IPS-NIHi11 (cell line): Measurements from ENCODE around the gene AK8.

Source experiments
- DNase-seq: peaks from one replicate; pipeline ENCODE4 v3.0.0; 2012; ENCODE audit warnings: mixed read lengths, low spot score

Gene AK8

DNA sequence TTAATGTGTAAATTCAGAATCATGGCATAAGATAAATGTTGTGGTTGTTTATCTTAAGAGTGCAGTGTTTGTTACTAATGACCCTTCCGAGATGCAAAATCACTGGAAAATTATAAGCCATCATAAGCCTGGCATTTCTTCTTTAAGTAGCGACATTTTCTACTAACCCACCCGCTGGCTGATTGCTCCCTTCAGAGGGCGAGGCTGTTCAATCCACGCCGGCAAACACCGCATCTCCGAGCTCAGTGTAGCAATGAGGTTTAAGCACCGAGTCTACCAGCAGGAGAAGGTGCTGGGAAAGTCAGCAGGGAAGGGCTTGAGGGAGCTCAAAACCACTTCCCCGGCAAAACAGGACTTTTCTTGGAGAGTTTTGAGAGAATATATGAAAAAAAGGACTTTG lies 52.7 kb downstream of the AK8 start:
- DNase-seq: no peak

DNA sequence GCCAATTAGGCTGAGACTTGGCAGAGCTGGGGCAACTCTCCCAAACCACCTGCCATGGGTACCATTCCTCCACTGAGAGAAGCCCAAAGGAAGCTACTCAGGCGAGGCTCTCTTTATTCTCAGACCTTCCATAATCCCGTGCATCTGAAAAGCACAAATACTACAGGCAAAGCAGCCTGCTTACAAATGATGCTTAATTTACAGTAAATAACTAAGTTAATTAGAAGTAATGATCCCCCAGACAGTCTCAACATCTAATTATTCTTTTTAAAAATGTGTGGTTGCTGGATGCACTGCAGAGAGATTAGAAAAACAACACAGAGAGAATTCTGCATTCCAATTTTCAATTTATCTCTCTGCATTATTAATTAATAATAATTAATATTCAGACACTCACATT lies 53.1 kb downstream of the AK8 start:
- no peak for DNase-seq

DNA sequence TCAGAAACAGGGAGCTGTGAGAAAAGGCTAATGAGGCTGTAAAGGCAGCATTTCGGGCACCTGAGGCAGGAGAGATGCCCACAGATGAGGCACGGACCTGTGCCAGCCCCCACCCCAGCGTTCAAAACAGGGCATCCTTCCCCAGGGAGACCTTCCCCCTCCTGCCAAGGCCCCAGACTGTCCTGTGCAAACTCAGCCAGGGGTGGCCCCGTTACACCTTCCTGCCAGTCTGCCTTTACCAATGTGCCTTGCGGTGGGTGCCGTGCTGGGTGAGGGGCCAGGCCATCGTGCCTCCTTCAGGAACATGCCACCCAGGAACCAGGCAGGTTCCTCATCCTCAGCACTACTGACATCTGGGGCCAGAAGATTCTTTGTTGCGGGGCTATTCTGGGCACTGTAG lies 53.9 kb downstream of the AK8 start:
- DNase-seq: no peak

DNA sequence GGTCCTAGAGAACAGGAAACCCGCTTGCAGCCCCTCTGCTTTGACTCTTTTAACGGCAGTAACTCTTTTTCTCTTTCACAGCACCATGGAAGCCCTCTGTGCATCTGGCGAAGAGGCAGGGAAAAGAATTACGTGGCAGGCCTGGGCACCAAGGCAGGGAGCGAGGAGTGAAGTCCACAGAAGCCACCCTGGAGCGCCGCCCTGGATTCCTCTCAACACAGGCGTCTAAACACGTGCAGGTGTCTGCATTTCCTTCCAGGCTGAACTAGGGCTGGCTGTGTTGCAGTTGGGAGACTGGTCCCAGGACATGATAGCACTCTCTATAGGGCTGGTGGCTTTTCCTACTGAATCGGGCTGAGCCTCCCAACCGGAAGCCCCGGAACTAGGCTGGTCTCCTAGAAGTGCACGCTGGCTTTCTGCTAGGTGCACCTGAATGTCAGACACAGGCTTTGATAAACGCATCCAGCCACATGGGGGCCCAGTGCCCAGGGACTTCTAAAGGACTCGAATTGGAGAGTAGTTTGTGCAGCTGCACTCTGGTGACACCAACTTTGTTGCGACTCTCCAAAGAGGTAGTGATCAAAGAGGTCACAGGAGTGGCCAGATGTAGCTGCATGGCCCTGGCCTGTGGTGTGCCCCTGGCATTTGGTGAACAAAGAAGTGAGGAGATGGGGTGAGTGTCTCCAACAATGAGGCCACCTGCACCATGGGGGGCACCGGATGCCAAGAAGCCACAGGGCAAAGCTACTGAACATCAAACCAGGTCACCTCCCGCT lies 54.5 kb downstream of the AK8 start:
- no peak for DNase-seq

DNA sequence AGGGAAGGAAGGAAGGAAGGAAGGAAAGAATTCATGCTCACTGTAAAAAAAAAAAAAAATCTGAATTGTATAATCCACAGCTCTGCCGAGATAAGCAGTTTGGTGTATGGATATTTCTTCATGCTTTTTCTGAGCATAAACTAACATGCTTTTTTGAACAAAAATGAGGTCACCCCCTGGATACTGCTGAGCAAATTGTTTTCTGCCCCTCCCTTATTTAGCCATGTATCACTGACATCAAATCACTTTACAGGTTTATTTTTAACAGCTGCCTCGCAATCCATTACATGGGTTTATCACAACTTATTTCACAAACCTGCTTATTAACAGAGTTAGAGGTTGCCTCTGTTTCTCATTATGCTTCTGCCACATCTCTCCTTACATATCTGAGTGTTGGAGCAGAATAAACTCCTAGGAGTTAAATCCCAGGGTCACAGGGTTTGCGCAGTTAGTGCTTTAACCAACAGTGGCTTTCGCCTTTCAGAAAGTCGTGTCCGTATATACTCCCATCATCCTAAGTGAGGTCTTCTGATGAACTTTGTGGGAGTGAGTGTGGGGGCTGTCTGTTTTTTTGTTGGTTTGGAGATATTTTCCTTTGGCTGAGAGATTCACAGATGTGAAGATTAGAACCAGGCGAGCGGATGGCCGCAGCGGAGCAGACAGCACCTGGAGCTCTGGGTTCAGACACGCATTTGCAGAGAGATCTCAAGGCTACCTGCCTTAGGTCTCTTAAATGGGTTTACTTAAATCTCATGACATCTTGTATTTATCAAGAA lies 57.7 kb downstream of the AK8 start:
- DNase-seq: no peak

DNA sequence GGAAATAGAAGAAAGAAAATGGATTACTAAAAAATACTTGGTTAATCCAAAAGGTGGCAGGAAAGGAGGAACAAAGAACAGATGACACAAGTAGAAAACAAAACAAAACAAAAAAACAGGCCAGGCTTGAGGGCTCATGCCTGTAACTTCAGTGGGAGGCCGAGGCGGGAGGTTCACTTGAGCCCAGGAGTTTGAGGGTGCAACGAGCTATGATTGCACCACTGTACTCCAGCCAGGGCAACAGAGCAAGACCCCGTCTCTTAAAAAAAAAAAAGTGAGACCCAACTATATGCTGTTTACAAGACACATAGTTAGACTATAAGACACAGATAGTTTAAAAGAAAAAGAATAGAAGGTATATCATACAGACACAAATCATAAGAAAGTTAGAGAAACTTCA lies 59.5 kb downstream of the AK8 start:
- no peak for DNase-seq

DNA sequence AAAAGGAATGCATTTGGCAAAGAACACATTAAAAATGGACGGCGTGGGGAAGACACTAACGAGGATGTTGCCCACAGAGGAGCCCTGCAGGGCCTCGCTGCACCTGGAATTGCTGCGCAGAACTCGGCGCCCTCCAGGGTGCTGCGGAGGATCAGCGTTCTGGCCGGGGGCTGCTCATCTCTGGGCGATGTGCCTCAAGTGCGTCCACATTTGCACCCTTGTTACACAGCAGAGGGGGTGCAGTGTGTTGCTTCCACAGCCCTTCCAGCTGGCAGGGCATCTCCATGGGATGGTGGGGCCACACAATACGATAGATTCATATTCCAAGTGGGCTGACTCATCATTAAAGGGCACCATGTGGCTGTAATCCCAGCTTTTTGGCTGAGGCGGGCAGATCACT lies 63.1 kb downstream of the AK8 start:
- no peak for DNase-seq

DNA sequence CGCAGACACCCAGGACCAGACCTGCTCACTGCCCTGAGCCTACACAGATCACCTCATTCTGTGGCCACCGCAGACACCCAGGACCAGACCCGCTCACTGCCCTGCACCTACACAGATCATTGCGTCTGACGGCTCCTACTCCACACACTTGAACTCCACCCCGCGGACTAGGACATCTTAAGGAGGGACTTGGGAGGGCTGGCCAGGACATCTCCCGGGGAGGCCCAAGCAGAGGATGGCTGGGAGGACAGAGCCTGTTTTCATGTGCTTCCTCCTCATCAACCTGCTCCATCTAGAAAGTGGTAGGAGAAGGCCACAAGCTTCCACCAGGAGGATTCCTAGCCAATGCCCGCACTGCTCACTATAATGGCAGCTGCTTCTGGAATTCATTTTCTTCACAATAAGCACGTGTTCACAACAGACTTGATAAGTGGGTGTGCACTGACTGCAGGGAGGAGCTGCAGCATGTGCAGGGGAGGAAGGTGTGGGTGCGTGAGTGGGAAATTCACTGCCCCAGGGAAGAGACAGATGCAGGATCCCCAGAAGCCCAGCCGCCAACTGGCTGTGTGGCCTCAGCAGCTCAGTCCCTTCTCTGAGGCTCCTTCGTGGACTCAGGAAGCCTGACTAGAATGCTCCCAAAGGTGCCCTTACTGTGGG lies 64.8 kb downstream of the AK8 start:
- no peak for DNase-seq

DNA sequence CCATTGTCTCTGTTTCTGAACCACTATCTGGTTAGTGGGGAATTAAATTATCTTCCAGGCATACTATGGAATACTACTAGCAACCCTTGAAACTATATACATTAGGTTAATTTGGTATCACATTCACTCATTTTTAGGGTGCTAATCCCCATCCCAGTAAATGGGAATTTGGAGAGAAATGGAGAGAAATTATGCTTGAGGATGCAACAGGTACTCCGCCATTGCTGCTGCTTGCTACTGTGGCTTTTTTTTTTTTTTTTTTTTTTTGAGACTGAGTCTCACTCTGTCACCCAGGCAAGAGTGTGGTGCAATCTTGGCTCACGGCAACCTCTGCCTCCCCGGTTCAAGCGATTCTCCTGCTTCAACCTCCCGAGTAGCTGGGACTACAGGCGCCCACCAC lies 66.1 kb downstream of the AK8 start:
- DNase-seq: no peak

DNA sequence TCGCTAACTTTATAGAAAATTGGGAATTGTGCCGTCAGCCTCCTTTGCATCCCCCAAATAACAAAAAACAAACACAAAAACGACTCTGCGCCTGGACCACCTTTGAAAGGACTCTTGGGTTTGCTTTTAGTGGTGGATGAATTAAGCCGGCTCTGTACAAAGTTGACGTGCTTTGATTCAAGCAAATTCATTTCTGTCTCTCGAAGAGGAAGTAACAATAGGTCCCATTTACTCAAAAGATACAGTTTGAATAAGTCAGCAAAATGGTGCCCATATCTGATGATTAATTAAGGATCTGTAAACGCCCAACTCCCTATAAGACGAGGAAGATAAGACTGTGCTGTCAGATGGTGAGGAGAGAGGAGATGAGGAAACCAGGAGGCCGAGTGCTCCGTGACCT lies 67.8 kb downstream of the AK8 start:
- DNase-seq: no peak

DNA sequence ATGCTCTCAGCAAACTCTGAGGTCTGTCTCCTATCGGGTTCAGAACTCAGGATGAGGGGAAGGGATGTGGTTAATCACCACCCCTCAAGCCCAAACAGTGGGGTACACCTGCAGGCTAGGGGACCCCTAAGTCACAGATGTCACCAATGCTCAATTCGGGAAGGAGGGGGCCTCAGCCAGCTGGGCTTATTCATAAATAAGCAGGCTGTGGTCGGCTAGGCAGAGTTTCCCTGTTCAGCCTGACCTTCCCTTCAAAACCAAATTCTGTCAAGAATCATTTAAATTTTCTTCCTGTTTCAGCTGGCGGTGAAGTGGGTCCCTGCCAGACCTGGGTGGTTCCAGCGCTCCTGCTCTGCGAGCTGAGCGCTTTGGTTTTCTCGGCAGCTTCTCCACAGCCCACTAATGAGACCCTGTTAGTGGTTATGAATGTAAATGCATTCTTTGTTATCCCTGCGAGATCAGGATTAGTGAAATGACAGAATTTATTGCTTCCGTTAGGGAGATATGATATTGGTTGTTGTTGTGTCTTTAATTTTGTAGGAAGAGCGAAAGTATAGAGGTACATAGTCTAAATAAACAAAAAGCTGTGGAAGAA lies 68.3 kb downstream of the AK8 start:
- DNase-seq: no peak

DNA sequence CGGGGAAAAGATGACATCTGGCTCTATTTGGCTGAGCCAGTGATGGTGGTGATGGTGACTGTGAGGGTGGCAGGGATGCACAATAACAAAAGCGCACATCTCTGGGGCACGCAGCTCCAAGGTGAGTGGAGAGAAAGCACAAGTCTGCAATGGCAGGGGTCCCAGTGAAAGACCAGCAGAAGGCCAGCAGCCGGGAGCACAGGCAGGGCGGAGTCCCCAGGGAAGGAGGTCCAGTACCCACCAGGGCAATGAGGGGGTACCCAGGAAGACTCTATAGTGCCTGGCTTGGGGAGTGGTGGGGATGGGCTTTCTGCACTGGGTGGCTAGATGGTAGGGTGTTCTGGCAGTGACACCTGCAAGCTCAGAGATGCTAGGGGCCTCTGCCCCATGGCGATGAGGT lies 69.4 kb downstream of the AK8 start:
- DNase-seq: no peak

DNA sequence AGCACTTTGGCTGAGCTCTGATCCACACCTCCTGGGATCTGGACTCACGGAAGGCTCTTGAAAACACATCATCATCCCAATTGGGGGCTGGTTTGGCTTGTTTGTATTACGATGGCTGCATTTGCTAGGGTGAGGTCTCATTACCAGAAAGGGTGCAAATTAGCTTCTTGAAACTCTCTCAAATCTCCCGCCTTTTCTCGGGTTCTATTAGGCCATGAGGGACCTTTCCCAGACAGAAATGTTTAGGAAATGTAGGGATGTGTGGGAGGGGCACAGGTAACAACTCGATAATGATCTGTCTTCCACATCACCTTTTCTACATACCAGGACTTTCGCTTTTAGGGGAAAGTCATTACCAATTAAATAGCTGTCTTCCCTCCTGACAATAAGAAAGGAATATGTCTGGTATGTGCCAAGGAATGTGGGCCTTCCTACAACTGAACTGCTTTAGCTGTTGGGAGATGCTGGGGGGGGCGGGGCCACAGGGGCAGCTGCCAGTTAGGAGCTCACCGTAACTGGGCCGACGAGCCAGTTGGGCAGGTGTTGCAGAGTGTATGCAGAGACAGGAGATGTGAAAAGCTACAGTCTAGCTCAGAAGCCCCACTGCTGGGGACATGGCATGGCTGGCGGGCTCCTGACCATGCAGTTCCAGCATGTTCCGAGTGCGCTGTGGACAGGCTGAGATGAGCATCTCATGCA lies 71.2 kb downstream of the AK8 start:
- peak; percentile 49 for DNase-seq

DNA sequence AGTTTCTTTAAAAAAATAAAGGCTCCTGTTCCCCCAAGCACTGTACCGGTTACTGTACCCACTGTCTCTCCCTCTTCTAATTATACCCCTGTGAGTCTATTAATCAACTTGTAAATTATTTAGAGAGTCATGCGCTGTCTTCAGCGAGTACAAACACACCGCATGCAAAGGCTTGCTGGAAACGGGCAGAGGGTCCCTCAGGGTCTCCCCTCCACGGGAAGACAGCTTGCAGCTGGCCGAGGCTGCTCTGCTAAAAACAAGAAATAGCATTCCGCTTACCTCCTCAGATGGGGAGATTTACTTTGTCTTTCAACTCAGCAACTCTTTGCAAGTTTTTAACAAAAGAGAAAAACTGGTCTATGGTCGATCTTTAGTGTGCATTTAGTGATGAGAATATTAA lies 71.8 kb downstream of the AK8 start:
- no peak for DNase-seq

DNA sequence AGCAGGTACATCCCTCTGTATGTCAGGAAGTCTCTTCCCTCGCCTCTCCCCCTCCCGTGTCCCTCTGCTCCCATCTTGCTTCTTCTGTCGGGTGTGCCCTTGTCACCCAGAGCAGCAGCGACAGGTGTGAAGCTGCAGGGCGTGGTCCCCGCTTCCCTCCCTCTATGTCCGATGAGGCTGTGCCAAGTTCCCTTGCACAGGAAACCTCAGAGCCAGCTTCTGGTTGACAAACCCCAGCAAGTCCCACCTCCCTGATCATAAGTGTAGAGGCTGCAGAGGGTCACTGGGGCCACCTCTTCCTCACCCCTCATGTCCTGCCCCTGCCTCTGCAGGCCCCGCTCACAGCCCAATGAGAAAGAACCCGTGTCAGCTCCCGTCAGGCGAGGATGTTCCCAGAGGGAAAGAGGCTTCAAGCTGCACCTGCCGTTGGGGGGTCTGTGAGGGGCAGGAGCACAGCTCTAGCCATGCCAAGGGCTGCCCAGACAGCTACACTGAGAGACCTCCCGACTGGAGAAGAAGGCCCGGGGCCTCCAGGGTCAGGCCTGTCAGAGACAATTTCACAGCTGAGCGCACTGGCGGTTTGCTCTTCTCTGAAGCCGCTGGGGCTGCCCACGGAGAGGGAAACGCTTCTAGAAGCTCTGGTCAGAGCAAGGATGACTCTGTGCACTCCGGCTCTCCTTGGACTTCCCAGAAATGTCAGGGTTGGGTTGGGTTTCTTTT lies 73.3 kb downstream of the AK8 start:
- no peak for DNase-seq

DNA sequence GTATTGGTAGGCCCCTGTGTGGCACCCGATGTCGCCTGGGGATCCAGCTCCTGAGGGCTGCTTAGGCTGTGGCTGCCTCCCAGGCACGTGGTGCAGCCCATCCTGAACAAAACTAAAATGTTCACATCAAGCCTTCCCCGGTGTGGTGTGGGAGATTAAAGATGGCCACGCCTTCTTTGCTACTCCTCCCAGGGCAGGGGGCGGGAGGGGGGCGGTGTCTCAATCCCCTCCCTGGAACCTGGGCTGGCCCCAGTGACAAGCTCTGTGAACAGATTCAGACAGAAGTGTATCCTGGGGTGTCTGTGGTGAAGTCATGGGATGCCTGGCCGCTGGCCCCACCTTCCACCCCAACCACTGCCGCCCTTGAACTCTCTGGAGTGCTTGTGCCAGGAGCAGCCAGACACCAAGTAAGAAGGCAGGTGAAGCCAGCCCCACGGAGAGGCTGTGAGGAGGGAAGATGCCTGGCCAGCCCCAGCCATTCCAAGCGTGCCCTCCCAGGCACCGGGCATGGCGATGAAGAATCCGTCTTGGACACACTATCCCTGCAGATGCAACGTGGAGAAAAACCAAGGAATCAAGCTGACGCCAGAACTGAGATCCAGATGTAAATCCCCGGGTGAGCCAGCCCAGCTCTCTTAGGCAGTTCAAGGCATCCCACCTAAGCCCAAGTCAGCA lies 75.8 kb downstream of the AK8 start:
- DNase-seq: no peak

DNA sequence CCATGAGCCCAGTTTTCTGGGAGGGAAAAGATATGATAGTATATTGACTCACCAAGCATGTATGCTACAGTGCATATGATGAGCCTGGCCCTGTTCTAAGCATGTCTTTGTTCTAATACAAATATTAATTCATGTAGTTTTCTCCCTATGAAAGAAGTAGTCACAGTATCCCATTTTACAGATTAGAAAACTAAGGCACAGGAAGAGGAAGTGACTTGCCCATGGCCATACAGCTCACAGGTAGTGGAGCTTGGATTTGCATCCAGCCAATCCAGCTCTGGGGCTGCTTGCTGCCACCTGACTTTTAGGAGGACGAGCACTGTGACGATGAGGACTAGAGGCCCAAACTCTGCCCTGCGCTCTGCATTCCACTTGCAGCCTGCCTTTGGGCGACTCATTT lies 76.4 kb downstream of the AK8 start:
- DNase-seq: no peak

DNA sequence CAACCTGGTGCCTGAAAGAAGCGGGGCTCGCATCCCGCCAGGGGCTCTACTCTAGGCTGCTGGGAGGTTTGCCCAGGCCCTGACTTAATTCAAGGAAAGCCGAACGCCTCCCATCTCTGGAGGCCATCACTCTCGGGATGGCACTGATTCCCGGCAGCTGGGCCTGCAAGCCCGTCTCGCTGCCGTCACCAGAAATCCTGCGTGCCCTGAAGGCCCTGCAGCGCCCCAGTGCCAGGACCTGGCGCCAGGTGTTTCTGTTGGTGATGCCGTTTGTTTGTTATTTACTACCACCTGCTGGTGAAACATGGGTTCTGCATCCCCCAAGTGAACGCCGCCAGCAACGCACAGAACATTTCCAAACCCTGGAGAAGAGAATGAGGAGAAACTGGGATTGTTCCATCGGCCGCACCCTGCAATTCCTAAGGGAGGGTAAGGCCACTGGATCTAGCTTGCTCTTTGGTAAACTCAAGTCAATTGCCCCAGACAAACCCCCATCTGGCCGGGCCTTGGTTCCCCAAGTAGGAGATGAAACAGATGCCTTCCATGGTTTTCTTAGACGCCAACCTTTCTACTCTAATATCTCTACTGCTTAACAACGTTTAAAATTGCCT lies 77.9 kb downstream of the AK8 start:
- peak; percentile 84 for DNase-seq

DNA sequence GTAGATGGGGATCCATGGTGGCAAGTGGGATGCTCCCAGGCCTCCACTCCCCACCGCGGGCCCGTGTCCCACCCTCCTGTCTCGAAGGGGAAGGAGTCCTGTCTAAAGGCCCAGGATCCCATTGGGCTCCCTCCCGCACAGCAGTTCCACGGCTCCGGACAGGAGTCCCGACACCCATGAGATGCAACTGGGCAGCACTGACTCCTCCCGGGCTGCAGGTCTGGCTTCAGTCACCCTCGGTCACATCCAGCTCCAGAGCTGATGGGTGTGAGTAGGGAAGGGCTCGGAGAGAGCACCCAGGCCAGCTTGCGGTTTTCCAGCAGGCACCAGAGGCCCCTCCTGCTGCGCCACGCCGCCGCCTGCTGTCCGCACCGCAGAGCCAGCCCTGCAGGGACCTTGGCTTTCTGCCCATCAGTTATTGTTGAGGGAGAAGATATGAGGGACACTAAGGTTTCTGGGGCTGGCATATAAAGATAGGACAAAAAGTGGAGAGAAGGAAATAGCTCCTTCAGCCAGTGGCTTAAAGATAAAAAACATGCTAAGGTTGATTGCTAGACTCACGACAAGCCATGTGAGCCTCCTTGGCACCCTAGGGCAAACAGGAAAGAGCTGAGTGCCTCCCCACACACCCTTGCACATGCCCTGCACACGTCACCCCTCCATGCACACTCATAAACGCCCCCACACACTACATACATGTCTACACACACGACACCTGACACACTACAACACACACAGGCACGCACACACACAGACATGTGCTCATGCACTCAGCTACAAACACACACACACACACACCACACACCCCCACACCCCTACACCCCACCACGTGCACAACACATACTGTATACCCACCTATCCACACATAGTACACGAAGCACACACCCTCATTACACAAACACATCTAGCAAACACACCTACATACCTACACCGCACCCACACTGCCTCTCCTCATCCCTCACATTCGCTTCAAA lies 79.0 kb downstream of the AK8 start:
- DNase-seq: no peak
